Measurements from ENCODE around the gene CHRNB1.

DNA sequence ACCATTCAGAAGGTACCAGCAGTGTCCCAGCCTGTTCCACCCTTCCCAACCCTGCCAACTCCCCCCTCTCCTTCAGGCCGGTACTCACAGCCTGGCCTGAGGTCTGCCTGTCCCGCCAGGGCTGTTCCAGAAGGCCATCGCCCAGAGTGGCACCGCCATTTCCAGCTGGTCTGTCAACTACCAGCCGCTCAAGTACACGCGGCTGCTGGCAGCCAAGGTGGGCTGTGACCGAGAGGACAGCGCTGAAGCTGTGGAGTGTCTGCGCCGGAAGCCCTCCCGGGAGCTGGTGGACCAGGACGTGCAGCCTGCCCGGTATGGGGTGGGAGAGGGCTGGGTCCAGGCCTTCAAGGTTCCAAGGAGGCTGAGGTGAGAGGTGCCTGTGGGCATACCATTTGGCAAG is 30.0 kb upstream of the CHRNB1 start:
- TF ChIP-seq CTCF (optimal IDR thresholded peaks at IDR 0.05 in 1 of 3, IDR thresholded peaks at IDR 0.05 in 1 of 3, conservative IDR thresholded peaks at IDR 0.05 in 1 of 3; ENCODE audit: extremely low read depth in 1 of 3, insufficient read depth in 2 of 3, low read length in 3 of 3): no peak
- TF ChIP-seq EZH2 (IDR thresholded peaks at IDR 0.05; ENCODE audit: low read length): no peak
